GM21447 (cell line): ENCODE measurements around the gene SERPINA4.
"Not testable (repeated sequence)": the region's sequence is repeated elsewhere in the genome, so short reads cannot be mapped to it uniquely, and the experiment has no call there.

Experiments
- ATAC-seq: cut with Tn5 transposase; IDR thresholded peaks from one replicate; pipeline ENCODE4 v1.9.1; 2021; ENCODE audit not compliant: unreplicated experiment

SERPINA4 gene

DNA sequence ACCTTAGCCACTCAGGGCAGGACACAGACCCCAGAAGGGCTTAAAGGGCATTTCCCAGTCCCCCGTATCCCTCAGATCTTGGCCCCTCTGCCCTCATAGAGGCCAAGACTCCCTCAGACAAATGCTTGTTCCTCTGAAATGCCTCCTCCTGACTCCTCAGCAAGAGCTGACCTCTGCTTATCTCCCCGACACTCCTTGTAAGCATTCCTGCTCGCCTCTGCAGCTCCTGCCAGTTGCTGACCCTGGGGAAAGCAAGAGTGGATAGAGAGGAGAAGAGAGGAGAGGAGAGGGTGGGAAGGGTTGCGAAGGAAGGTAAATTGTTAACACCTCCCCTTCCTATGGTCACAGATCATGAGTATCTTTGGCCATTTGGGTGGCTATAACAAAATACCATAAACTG, 27.1 kb downstream of the SERPINA4 start:
- no peak for ATAC-seq

DNA sequence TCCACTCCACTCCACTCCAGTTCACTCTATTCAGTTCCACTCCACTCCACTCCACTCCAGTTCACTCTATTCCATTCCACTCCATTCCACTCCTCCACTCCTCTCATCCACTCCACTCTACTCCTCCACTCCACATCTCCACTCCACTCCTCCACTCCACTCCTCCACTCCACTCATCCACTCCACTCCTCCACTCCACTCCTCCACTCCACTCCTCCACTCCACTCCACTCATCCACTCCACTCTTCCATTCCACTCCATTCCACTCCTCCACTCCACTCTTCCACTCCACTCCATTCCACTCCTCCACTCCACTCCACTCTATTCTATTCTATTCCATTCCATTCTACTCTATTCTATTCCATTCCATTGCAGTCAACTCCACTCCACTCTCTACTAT, 29.8 kb downstream of the SERPINA4 start:
- ATAC-seq: no peak

DNA sequence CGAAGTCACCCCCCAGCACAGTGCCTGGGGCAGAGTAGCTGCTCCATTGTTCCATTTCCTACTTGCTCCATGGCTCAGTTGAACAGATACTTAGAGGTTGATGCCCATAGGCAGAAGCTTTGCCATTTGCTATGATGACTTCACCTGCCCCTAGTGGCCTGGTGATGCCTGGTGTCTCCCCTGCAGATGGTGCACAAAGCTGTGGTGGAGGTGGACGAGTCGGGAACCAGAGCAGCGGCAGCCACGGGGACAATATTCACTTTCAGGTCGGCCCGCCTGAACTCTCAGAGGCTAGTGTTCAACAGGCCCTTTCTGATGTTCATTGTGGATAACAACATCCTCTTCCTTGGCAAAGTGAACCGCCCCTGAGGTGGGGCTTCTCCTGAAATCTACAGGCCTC, 30.6 kb downstream of the SERPINA4 start:
- ATAC-seq: no peak

DNA sequence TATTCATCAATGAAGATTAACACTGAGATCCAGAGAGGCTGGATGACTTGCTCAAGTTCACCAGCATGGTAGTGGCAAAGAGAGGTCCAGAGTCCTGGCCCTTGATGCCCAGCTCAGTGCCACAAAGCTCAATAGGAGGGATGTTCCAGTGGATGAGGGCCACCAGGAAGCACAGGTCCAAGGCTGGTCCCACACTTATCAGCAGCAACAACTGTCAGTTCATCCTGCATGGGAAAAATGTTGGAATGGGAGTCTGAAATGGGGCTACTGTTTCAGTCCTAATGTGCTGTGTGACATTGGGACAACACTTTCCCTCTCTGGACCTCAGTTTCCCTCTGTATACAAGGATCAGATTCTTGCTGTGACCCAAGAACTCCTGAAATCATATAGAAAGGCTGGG, 31.2 kb downstream of the SERPINA4 start:
- no peak for ATAC-seq

DNA sequence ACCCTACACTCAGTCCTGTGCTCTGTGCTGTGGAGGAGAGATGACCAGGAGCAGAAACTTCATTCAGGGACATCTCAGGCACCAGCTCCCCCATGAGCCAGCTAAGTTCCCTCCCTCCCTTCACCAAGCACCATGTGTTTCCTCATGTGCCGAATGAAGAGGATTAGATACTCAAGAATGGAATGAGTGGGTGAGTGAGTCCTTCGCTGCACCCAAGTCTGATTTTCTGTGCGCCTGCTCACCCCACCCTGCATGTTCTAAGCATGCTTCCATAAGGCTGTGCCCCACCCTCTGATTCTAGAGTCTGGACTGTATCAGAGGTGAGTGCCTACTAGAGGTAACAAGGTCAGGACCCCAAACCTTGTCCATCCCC, 32.1 kb downstream of the SERPINA4 start:
- no peak for ATAC-seq

DNA sequence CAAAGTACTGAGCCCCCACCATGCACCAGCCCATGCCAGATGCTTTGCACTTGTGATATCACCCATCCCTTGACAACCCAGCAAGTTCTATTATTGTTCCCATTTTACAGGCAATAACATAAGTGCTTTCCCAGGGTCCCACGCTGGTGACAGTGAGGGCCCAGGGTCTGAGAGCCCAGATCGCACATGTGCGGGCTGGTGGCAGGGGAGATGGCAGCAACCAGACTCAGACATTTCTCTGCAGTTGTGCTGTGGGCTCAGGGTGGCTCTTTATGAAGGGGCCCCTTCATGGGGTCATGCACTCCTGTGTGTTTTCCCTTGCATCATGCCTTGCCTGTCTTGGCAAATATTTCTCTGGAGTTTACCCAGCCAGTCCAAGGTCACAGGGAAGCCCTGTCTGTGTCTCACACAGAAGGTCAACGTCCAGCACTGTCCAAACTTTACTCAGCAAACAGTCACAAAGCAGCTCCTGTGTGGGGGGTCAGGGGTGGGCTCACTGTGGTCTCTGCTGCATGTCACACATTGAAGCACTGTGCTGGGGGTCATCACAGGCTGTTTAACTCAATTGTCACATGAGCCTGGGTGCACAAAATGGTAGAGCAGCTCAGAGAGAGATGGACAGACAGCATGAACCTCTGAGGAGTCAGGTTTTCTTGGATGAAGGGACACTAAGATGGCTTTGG, 32.6 kb downstream of the SERPINA4 start:
- no peak for ATAC-seq

DNA sequence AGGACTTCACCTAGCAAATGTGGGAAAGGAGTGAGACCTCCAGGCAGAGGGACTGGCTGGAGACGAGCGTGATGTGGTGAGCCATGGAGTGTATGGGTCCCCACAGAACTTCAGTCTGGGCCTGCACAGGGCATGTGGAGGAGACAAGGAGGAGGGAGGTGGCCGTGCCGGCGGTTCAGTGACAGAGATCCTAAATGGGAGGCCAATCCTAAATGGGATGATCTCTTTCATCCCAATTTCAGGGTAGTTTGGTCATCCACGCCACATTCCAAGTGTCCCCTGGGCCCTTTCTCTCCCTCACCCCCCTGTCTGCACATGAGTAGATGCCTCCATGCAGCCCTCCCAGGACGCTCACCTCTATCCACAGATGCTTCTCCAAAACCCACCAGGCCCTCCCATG, 33.2 kb downstream of the SERPINA4 start:
- no peak for ATAC-seq

DNA sequence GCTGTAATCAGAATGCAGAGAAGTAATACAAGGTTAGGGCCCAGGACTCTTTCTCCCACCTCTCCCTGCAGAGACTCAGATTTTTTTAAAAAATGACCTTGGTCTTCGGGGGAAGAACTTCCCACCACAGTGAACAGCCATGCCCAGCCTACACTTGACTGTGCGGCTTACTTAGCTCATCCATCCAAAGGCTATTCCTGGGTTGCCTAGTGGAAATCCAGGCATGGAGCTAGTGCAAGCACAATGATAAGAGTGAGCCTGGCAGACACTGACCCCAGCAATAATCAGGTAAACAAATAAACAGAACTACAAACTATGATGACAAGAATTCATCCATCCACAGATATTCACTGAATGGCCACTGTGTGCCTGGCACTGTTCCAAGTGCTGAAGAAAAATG, 34.7 kb downstream of the SERPINA4 start:
- ATAC-seq: no peak

DNA sequence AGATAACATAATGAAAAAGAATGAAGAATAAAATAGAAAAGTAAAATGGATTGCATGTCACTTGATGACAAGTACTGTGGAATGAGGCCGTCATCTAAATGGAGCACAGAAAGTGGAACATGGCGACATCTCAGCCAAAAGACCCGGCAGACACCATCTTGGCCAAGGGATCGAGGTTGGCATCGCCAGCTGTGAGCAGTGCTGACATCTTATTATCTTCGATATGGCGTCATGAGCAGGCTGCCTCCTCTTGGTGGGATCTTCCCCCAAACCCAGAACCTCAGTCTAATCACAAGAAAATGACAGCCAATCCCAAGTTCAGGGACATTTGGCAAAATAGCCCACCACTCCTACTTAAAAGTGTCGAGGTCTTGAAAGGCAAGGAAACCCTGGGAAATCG, 35.1 kb downstream of the SERPINA4 start:
- ATAC-seq: no peak

DNA sequence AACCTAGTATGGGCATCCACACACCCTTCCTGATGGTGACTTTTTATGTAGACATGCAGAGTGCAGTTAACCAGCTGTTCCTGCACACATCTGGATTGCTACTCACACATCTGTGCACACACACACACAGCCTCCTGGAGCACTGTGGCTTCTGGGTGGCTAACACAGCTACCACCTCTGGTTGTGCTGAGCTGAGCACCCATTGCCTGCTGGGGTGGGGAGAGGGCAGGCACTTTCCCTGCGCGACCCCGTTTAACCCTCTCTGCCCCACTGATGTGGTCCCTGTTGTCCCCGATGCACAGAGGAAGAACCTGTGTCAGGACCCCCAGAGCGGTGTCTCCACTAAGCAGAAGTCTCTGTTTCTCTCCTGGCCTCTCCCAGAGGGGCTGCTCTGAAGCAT, 36.5 kb downstream of the SERPINA4 start:
- ATAC-seq: no peak

DNA sequence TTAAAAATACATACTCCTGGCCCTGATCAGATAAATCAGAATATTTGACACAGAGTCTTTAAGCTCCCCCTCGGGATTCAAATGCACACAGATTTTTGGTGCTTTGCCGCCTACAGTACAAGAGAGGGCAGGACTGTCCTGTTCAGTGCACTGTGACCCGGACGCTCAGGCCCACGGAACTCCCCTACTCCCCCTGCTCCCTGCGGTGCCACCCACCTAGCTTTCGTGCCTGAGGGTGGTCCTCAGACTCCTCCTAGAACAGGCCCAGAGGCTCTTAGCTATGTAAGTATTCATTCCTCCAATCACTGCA, 37.2 kb downstream of the SERPINA4 start:
- ATAC-seq: no peak

DNA sequence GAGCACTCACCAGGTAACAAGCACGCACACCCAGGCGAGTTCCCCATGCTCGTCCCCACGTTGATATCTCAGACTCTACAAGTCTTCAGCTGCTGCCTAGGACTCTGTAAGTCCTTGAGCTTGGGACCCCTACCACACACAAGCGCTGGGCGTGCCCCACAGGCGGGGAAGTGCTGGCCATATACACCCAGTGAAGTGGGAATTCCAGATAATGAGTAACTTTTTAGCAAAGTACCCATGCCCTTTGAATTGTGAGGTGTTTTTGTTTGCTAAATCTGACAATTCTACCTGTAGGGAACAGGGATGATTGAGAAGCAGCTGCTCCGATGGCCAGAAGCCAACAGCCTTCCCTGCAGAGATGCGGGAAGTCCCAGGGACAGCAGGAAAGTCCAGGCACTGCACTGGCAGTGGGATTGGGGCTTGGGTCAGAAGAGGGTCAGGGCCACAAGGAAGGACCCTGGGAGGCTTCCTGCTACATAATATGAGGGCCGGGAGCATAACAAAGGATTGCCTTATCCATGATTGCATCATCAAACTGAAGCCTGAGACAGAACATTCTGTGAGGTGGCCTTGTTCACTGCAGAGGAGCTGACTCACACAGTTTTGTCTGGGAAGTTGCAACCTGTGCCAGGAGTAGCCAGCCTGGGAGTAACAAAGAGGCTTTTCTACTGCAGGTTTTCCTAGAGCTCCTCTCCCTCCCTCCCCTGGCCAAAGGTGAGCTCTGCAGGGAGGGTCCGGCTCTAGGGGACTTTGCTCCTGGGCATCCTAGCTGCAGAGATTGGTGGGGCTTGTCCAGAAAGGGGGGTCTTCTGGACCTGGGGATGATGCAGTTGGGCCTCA, 37.8 kb downstream of the SERPINA4 start:
- ATAC-seq: no peak

DNA sequence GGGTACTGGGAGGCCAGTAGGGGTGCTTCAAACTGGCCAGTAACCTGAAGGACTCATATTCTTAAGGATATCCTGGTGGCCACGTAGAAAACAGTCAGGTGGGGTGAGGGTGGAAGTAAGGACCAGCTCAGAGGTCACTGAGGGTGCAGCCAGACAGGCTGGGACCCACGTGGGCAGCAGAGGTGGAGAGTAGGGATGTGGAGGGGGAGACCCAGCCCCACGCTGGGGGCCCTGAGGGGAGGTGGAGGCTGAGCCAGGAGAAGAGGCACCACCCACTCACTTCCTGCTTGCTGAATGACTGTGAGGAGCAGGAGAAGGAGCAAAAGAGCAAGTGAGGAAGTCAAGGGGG, 38.4 kb downstream of the SERPINA4 start:
- no peak for ATAC-seq

DNA sequence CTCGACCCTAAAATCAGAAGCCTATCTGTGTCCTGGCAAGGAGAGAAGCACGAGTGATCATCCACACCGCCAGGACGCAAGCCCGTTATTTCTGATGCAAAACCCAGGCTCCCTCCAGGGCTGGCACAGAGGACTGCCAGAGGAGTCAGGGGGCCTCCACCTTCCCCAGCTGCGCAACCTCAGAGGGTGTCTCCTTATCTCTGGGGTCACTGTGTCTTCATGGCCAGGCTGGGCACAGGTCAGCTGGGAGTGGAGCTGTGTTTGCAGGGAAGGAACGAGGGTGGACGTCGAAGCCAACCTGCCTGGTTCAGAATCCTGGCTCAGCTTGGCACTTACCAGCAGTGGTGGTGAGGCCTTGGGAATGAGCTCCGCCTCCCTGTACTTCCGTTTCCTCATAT, 38.9 kb downstream of the SERPINA4 start:
- no peak for ATAC-seq

DNA sequence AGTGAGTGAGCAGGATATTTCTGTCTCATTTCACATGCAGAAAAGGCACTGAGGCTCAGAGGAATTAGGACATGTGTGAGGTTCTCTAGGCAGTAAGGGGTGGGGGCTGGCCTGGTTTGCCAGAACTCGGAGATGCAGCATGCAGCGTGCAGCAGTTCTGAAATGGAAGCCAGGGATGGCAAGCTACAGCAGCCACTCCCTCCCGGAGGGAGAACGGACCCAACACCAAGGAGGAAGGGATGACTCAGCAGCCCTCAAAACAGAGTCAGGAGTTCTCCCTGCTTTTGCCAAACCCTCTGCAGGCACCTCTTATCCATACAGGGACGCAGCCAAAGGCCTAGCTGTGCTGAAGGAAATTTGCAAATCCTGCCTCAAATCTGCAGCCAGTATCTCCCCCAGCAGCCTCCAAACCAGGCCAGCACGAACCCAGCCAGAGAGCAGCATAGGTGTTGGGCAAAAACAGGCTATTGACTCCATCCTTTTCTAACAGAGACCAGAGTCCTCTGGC, 40.7 kb downstream of the SERPINA4 start:
- ATAC-seq: no peak

DNA sequence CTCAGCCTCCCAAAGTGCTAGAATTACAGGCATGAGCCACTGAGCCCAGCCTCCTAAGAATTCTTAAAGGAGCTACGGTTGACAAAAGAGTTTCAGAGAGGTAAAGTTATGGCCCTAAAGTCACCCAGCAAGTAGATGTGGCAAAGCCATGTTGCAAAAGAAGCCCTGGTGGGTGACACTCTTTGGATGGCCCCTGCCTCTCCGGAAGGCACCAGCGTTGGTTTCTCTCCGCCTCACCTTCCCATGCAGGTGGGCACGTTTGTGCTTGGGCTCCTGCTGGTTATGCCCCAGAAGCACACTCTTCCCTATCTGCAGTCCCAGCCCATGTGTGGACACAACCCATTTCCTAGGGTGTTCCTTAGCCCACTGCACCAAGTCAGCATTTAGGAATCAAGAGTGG, 41.5 kb downstream of the SERPINA4 start:
- no peak for ATAC-seq

DNA sequence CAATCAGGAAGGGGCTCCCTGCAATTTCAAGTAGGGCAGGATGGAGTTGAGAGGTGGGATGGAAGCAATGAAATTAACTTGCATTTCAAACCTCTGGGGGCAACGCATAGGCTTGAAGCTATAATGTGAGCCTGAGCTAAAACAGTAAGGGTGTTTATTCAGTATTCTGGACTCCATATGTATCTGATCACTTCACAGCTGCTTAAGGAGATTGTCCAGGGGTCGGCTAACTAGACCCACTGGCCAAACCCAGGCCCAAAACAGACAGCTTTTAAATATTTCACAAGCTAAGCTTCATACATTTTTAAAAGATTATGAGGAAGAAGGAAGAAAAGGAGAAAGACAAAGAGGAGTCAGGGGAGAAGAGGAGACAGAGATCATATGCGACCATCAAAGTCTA, 44.1 kb downstream of the SERPINA4 start:
- no peak for ATAC-seq

DNA sequence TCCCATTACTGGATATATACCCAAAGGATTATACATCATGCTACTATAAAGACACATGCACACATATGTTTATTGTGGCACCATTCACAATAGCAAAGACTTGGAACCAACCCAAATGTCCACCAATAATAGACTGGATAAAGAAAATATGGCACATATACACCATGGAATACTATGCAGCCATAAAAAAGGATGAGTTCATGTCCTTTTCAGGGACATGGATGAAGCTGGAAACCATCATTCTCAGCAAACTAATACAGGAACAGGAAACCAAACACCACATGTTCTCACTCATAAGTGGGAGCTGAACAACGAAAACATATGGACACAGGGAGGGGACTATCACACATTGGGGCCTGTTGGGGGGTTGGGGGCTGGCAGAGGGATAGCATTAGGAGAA, 47.7 kb downstream of the SERPINA4 start:
- not testable (repeated sequence) for ATAC-seq

DNA sequence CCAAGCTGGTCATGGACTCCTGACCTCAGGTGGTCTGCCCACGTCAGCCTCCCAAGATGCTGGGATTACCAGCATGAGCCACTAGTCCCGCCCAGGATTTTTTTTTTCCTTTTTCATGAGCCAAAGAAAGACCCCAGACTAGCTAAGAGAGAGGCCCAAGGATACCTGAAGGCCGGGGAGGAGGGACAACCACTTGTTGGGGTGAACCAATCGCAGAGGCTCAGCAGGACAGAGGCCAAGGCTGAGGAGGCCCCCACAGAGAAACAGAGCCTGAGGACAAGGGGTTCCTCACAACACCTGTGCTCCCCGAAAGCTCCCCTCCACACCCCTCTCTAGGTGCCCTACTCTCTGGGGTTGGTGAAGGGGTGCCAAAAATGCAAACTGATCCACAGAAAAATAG, 49.9 kb downstream of the SERPINA4 start:
- no peak for ATAC-seq

DNA sequence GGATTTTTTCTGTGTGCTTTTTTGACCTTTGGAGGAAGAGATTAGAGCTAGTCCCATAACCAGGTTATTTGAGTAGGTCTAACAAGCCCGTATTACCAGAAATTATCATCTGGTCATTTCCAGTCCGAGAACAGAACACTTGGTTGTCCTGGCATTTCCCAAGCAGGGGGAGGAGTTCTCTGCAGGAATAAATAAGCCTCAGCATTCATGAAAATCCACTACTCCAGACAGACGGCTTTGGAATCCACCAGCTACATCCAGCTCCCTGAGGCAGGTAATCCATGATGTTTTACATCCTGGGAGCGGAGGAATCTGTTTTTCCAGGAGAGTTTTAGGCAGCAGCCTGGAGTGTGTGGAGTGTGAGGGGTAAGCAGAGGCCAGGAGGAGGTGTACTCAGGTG, 50.9 kb downstream of the SERPINA4 start, which contains the start of gene SERPINA3:
Gene SERPINA3, plus strand, starts transcription at position 218 of the 400 bp plus-strand sequence. CDS start 2,051 bp downstream, outside the sequence.
- no peak for ATAC-seq

DNA sequence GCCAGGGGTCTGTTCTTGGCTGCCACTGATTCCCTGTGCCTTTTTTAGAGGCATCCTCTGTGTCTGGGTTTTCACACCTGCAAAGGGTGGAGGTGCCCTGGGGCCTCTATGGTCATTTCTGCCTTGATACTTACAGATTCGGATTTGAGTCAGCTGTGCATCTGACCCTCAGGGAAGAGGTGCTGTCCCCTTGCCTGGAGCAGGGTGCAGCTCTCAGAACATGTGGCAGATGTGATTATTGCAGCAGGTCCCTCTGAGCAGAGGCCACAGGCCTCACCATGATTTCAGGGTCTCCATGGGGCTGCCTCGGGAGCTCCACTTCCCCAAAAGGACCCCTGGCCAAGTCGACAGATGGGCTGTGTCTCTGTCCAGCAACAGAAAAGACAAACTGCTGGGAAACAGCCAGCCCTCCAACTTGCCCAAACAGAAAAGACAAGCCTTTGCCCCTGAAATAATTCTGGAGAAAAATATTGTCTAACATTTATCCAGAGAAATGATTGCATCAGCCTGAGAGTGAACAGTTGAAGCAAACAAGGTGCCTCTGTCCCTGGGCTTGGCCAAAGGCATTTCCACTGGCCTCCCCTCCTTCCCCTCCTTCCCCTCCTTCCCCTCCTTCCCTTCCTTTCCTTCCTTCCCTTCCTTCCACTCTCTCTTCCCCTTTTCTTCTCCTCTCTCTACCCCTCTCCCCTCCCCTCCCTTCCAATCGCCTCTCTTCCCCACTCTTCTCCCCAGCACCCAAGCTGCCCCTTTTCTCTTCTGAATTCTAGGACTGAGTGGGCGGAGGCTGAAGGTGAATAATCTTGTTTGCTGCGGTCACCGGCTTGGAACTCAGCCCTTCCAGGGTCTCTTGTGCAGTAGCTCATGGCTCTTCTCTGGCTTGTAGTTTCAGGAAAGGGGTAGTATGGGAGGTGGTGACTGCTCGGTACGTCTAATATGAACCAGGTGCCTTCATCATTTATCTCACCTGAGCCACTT, 51.6 kb downstream of the SERPINA4 start:
- ATAC-seq: no peak
